GM18868 (cell line): ENCODE measurements around the gene CSGALNACT2.
"Not testable (repeated sequence)": the region's sequence is repeated elsewhere in the genome, so short reads cannot be mapped to it uniquely, and the experiment has no call there.

ENCODE experiments used
- ATAC-seq: cut with Tn5 transposase; IDR thresholded peaks from one replicate; pipeline ENCODE4 v1.9.1; 2021; ENCODE audit warnings: mild to moderate bottlenecking, moderate library complexity; ENCODE audit not compliant: unreplicated experiment

CSGALNACT2 gene

DNA sequence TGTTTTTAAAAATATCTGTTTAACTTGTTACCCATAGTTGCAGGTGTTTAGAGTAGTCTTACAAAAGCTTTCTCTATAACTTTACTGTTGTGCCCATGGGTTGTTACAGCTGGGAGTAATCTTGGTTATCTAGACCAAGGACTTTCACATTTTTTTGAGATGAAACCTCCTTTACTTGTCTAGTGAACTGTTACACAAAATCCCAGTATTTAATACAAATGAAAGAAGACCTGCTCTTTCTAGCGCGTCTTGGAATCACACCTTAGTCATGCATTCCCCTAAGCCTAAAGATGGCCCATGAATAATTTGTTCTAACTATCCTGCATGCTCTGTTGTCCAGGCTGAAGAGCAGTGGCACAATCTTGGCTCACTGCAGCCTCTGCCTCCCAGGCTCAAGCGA is 38.0 kb downstream of the CSGALNACT2 start:
- no peak for ATAC-seq

DNA sequence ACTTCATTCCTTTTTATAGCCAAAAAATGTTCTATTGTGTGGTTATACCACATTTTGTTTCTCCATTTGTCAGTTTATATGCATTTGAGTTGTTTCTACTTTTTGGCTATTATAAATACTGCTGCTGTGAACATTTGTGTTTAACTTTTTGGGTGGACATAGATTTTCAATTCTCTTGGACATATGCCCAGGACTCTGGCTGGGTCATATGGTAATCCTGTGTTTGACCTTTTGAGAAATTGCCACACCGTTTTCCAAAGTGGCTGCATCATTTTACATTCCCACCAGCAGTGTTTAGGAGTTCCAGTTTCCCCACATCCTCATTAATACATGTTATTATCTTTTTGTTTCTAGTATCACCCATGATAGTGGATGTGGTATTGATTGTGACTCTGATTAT is 39.4 kb downstream of the CSGALNACT2 start:
- no peak for ATAC-seq

DNA sequence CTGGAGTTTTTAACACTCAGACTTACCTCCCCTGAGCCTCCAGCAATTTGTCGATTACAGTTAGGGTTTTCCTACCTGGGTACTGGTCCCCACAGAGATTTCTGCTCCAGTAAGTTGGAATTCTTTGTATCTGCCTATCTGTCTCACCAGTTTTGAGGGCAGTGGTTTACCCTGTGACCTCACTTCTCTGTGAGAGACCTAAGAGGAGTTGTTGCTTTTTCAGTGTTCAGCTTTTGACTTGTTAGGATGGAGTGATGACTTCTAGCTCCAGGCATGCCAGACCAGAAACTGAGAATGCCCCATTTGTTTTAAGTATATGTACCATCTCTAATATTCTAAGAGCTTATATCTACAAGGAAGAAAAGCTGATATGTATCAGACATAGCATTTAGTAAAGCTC is 42.9 kb downstream of the CSGALNACT2 start:
- ATAC-seq, result no peak

DNA sequence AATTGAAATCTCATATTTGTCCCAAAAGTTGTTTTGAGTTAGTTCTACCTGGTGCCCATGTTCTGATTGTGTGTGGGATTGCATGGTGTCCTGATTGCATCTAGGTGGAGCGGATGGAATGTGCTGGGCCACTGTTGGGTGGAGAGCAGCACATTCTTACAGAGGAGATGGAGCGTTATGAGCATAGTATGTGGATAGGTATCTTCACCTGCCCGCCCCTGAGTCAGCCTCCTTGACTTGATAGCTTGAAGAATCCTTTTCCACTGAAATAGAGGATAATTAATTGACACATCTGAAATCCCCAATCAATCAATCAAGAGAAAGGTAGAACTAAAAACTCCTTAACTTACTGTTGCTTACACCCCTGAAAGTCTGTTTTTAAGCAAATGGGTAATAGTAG is 45.5 kb downstream of the CSGALNACT2 start:
- ATAC-seq, result not testable (repeated sequence)

DNA sequence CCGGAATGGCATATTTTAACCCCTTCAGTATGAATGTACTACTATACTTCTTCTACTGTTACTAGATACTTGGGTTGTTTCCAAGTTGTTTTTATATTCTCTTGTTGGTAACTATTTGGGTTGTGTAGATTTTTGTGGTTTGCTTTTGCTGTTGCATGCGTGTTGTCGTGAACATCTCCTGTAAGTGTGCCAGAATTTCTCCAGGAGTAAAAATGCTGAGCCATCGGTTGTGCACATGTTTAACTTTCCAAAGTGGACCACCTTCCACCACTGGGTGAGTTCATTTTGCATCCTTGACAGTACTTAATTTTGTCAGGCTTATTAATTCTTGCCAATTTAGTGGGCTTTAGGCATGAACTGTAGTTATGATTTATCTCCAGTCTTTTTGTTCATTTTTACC is 47.9 kb downstream of the CSGALNACT2 start:
- ATAC-seq, result no peak

DNA sequence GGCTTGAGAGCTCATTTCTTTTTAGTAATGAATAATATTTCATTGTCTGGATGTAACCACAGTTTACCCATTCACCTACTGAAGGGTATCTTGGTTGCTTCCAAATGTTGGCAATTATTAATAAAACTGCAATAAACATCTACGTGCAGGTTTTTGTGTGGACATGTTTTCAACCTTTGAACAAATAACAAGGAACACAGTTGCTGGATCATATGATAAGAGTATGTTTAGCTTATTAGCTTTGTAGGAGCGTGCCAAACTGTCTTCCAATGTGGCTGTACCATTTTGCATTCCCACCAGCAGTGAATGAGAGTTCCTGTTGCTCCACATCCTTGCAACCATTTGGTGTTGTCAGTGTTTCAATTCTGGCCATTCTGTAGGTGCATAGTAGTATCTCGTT is 49.0 kb downstream of the CSGALNACT2 start:
- no peak for ATAC-seq

DNA sequence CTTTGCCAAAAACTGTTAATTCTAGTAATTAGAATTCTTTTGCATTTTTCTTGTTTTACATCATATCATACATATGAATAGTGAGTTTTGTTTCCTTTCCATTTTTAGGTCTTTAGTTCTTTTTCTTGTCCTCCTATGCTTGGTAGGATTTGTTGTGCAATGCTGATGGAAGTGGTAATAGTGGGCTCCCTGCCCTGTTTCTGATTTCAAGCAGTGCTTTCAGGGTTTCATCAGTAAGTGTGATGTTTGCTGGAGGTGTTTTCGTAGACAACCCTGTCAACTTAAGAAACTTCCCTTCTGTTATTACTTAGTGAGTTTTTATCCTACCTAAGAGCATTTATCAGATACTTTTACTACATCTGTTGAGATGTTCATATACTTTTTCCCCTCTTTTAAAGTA is 50.5 kb downstream of the CSGALNACT2 start:
- ATAC-seq, result no peak

DNA sequence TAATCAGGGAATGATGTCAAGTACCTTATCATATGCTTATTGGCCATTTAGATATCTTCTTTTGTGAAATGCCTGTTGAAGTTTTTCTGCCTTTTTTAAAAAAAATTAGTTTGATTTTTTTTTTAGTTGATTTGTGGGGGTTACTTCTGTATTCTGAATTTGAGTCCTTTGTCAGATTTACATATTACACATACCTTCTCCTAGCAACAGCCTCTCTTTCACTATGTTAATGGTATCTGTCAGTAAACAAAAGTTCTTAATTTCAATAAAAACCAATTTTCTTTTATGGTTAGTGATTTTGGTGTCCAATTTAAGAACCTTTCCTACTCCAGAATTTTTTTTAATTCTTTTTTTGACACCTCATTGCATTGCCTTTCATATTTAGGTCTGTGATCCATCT is 52.0 kb downstream of the CSGALNACT2 start:
- no peak for ATAC-seq

DNA sequence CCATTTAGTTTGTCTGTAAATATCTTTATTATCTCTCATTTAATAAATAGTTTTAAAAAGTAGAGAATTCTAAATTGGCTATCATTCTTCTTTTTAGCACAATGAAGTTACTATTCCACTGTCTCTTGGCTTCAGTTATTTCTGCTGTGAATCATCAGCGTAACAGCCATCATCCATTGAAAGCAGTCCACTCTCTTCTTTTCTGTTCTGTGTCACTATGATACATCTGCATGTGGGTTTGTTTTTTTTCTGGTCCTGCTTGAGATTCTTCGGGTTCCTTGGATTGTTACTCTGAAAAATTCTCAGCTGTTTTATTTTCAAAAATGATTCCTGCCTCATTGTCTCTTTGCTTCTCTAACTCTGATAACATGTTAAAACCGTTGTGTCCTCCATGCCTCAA is 52.5 kb downstream of the CSGALNACT2 start:
- no peak for ATAC-seq

DNA sequence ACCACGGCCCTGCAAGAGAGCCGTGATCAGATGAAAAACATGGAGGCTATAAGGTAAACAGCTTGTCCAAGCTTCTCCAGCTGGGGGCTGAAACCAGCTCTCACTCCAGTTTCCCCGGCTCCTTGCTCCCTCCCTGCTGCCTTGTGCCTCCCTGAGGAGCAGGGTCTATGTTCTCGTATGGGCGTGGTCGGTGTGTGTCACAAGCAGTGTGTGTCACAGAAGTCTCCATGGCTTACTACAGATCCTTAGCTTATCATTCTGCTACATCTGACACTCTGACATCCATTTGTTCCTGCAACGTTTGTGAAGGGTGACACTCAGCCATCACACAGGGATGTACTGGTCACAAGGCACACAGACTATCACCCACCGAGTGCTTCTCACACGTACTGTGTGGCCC is 54.6 kb downstream of the CSGALNACT2 start:
- ATAC-seq, result no peak

DNA sequence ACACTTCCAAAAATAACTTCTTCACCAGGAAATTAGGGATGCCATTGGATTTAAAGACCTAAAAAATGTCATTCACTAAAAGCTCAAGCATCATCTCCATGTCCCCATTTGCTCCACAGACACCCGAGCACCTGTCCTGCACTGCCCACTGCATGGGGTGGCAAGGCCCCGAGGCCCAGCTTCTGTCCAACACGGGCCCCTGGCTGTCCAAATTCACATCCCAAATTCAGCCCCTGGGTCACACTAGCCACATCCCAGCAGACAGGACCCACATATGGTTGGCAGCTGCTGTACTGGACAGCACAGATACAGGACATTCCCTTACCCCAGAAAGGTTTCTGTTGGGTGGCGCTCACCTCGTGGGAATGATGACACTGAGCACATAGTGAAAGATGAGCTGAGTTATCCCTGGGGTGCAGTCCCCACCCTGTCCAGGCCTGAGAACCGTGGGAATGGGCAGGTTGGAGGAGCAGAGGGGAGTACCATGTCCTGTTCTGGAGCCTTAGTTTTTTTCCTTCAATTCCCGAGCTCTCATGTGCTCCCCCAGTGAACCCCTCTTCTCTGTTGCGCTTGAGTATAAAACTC is 55.3 kb downstream of the CSGALNACT2 start:
- no peak for ATAC-seq

DNA sequence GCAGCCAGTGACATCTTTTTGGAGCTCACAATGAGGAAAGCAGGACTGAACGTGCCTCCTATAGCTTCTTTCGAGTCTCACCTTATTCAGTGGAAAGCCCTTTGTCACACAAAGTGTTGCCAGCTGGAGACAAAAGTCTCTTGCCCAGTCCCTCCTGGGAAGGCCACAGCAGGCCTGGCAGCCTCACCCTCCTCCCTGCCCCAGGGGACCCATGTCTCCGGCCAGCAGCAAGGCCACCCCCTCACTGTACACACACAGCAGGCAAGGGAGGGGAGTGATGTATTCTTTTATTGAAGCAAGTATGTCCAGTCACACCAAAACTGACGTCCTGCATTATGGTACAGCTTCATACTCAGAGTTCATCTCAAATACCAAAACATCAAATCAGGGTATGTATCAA is 56.0 kb downstream of the CSGALNACT2 start:
- no peak for ATAC-seq

DNA sequence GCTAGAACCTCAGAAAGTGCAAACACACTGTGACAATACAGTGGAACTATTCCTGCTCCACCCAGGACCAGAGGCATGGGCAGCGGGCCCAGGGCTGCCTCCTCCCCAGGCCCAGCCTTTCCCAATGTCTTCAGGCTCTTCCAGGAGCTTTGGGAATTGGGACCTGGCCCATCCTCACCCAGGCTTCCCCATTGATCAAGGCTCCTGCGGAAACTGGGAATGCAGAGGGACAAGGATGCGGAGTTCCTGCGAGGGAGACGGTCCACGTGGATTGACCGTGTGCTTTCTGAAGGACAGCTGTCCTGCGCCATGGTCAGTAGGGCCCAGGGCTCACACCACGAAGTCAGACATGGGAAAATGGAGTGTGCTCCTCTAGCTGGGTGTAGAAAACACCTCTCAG is 56.6 kb downstream of the CSGALNACT2 start:
- no peak for ATAC-seq

DNA sequence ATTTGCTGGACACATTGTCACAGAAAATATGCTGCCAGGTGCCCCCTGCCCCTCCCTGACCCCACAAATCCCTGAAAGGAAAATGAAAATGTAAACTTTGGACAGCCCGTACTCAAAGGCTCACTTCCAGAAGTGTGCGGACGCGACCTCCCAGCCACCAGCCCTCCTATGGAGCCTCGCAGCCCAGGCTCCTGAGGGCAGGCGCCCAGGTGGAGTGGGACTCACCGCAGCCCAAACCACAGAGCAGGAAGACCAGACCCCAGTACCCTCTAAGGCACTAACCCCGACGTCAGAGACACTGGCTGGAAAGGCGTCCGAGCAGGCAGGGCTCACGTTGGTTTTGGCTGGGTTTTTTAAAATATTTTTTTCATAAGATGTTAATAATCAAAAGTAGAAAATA is 57.3 kb downstream of the CSGALNACT2 start:
- no peak for ATAC-seq

DNA sequence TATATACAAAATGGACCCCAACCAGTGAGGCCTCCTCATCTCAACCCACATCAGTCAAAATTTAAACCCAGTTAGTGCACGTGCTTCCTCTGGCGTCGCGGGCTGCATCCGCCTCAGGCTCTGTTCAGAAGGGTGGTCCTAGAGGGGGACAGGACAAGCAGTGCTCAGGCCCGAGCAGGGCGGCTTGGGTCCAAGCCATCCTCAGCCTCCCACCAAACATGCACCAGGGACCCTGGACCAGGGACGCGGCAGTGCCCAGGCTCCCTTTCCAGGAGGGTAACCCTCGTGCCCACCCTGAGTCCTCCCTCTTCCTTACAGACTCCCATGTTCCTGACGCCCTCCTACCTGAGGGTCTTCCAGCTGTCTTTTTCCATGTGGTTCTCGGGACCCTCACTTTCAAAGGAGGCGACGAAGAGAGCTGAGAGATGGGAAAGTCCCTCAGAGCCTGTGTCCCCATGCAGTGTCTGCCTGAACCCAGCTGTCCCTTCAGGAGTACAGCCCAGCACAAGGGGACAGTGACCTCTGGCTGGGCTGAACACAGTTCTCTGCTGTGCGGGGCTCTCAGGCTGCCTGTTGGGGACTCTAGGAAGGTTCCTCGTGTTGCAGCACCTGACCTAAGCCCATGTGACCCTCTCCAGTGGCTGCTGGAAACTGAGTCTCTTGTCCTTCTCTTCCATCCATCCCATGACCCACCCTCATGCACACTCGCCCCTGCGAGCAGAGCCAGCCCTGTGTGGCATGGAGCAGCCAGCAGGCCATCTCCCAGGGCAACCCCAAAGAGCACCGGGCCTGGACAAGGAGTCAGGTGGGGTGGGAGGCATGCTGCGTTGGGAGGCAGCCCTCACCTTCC is 58.1 kb downstream of the CSGALNACT2 start:
- no peak for ATAC-seq

DNA sequence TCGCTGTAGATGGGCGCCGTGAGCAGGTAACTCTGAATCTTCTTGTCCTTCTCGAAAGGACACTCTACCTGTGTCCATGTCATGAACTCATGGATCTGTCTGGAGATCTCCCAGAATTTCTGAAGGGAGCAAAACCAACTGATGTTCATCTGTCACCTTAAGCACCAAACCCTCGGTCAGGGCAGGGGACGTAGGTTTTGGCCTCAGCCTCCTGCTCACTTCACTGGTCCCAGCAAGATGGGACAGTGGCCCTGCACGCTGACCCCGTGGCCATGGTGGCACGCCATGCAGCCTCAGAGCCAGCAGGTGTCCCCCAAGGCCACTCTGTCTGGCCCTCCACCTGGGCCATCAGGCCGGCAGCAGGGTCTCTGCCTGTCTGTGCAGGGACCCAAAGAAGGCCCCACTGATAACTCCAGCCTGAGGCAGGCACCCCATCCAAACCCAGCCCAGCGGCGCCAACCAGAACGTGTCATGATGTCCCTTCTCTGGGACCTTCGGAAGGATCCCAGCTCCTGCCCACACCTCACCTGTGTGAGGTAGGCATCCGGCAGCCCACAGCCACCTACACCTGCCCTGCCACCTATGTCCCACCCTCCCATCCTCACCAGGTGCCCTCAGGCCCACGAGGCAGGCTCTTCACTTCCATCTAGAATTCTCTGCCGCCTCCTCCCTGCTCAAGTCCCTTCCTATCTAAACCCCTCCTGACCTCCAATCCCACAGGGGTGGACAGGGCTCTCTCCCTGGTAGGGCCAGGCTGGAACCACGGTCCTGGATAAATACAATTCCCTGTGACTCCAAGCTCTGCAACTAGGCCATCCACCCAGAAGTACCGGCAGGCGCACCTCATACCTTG is 59.0 kb downstream of the CSGALNACT2 start:
- no peak for ATAC-seq

DNA sequence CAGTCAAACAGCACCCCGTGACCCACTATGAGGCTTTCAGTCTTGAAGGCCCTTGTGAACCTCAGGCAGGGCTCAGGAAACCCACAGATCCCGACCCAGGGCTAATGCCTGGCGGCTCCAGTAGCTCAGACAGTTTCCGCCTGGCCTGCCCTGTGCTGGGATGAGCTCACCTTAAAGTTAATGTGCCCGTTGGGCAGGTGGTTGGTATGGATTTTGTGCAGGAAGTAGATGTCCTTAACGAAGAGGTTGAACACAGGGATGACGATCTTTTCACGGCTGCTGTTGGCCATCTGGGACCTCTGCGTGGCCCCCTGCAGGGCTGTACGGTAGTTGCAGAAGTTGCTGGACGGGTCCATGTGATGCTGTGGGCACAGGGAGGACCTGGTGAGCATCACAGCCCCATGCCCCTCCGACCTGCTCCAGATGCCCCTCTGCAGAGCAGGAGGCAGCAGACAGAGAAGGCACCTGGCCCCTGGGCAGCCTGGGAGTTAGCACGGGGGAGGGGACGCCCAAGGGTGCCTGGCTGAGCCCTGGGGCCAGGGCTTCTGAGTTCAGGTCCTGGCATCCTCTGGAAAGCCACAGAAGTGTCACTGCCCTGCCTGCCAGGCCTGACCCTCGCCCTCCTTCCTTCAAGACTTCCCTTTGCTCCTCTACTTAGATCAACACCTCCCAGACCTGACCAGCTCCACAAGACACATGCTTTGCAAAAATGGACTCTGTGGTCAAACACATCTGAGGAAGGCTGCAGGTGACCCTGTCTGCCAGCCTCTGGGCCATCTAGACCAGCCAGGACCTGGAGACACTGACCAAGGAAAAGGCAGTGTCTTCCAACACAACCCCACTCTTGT is 59.8 kb downstream of the CSGALNACT2 start:
- no peak for ATAC-seq

DNA sequence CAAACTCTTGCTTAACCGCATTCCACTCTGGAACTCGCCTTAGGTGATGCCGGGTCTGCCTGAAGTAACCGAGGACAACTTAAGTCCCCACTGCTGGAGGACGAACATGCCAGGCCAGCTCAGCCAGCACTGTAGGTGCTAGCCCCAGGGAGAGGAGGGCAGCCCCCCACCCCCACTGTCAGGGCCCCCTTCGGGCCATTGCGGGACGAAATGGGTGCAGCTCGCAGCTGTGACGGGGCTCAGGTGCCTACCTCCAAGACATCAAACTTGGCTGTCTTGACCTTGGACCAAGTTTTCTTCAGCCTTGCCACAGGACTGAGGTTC is 60.4 kb downstream of the CSGALNACT2 start:
- no peak for ATAC-seq

DNA sequence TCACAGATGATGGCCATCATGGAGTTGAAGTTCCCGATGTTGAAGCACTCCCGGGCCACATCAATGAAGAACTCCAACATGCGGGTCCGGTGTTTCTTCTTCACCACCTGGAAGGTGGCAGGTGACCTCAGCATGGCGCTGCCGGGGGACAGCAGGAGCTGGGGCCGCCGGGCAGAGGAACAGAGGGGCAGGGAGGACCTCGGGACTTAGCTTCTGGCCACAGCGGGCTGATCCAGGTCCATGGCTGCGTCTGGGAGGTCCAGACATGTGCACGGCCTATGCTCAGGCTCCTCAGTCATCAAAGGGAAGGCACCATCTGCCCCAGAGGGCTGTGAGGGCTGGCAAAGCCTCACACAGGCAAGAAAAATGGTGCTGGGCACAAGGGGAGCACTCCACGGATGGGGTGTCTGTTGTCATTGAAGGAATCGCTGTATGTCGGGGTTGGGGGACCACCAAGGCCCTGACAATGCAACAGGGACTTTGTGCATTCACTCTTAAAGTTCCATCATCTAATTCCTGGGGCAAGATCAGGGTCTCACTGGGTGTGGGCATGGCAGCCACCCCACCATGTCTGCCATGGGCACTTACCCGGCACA is 60.9 kb downstream of the CSGALNACT2 start:
- ATAC-seq, result no peak

DNA sequence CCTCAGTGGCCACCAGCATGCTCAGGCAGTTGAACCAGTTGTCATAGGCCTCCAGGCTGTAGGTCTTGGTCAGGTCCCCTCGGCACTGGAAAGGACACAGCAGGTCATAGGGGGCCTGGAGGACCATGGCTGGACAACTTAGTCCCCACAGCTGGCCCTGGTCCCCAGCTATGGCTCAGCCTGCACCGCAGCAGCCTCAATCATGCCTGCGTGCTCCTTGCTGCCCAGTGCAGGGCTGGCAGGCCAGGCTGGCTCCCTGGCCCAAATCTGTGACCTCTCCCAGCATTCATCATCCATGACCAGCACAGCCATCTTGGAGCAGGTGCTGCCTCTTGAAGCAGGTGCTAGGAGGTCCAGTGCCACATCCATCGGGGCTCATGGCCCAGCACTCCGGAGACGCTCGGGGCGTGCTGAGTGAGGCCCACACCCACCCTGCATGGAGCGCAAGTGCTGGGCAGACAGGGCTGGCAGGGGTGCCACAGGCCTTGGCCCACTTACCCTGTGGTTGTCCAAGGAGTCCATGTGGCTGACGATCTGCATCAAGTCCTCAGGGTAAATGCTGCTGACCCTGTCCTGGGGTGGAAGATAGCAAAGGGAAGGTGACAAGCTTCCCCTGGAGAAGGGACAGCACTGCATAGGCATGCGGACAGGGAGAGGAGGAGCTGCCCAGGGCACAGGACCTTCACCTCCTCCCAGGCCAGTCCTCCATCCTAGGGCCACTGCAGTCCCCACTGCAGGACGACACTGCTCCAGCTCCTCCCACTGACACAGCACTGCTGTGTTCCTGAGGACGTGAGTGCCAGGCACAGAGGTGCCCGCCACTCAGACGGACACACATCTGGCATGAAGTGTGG is 61.7 kb downstream of the CSGALNACT2 start:
- ATAC-seq, result no peak
